ENCODE data around the gene PRSS27. TPM values are rescaled to one million over a fixed set of nuclear protein-coding genes. Genes with fewer than 3 reads are reported as not detected.
A peak's percentile ranks its signal among the peaks of the same experiment; 100 is the strongest.
"Not testable (repeated sequence)": the region's sequence is repeated elsewhere in the genome, so short reads cannot be mapped to it uniquely, and the experiment has no call there.

The PRSS27 gene
- polyA plus RNA-seq, 1 of the 3 experiments (the other 2 are of a cell fraction), result 7.7 TPM

- DNase-seq, result no peak
- no peaks in the 10 kb centered on the region for H3K9me2 ChIP-seq
- WGBS (ENCODE audit: low lambda C conversion rate), result 76% methylated on average over 7 of the region's 7 CpGs
- H3K9me3 ChIP-seq, result no peaks in the 10 kb centered on the region
- peaks cover 2% of the 10 kb centered on the region for H3F3A ChIP-seq (replicated peaks; ENCODE audit: insufficient read depth)
- no peak overlapping the region for H2AFZ ChIP-seq (ENCODE audit: low read depth)
- POLR2A ChIA-PET, result no interaction called here
- H3K27me3 ChIP-seq (ENCODE audit: insufficient read depth), result no peaks in the 10 kb centered on the region
- no peak overlapping the region for H3K9ac ChIP-seq
- no peak for TF ChIP-seq FOSL2 (IDR thresholded peaks at IDR 0.05; ENCODE audit: borderline replicate concordance, low read depth)
- no peak for TF ChIP-seq CTCF (IDR thresholded peaks at IDR 0.05)
- TF ChIP-seq MAX (IDR thresholded peaks at IDR 0.05; ENCODE audit: low read depth), result no peak
- no peak for TF ChIP-seq TEAD4 (IDR thresholded peaks at IDR 0.05; ENCODE audit: borderline replicate concordance, insufficient read depth)
- no peak for TF ChIP-seq POLR2AphosphoS5 (IDR thresholded peaks at IDR 0.05; ENCODE audit: low read depth, low read length)
- TF ChIP-seq USF1 (IDR thresholded peaks at IDR 0.05; ENCODE audit: borderline replicate concordance, low read depth), result no peak
- TF ChIP-seq PBX3 (IDR thresholded peaks at IDR 0.05), result no peak
- TF ChIP-seq TCF12 (IDR thresholded peaks at IDR 0.05), result no peak
- no peak for TF ChIP-seq RXRA (IDR thresholded peaks at IDR 0.05; ENCODE audit: borderline replicate concordance, low read depth)
- no peak for TF ChIP-seq FOXJ3 (CRISPR knock-in tag; IDR thresholded peaks at IDR 0.05)
- no peak for TF ChIP-seq MEF2A (IDR thresholded peaks at IDR 0.05; ENCODE audit: borderline replicate concordance, low read depth)
- no peak for TF ChIP-seq NRF1 (IDR thresholded peaks at IDR 0.05; ENCODE audit: low read depth, low read length)
- TF ChIP-seq ZBTB33 (IDR thresholded peaks at IDR 0.05; ENCODE audit: borderline replicate concordance, low read depth), result no peak
- TF ChIP-seq SMC3 (IDR thresholded peaks at IDR 0.05; ENCODE audit: low read depth, low read length), result no peak
- TF ChIP-seq EP300 (IDR thresholded peaks at IDR 0.05; ENCODE audit: borderline replicate concordance in 1 of 2, low read depth in 1 of 2, low read length in 1 of 2), result no peak
- no peak for TF ChIP-seq YY1 (IDR thresholded peaks at IDR 0.05; ENCODE audit: low read depth)
- no peak for TF ChIP-seq NFIC (IDR thresholded peaks at IDR 0.05; ENCODE audit: borderline replicate concordance)
- TF ChIP-seq EZH2phosphoT487 (IDR thresholded peaks at IDR 0.05; ENCODE audit: borderline replicate concordance, low read depth), result no peak
- peaks cover 6% of the 10 kb centered on the region; the same call in 1 of the 2 replicates for H3K79me2 ChIP-seq (ENCODE audit: insufficient read depth)
- no peak overlapping the region for H3K4me3 ChIP-seq (ENCODE audit: low read depth in 2 of 2, low read length in 1 of 2)
- peaks cover 3 to 10% of the 10 kb centered on the region in 2 experiments; a peak in 1 of 4 replicates for H3K4me1 ChIP-seq (ENCODE audit: control insufficient read depth in 1 of 2, insufficient read depth in 2 of 2, low read depth in 1 of 2, low read length in 1 of 2)
- no peaks in the 10 kb centered on the region for H3K36me3 ChIP-seq (replicated peaks in 1 of 2; ENCODE audit: control insufficient read depth in 1 of 2, insufficient read depth in 2 of 2, low read length in 1 of 2)
- no peaks in the 10 kb centered on the region for H4K20me1 ChIP-seq (ENCODE audit: insufficient read depth)
- no peak overlapping the region for H3K4me2 ChIP-seq
- no peak overlapping the region for H3K27ac ChIP-seq (ENCODE audit: low read depth in 2 of 2, low read length in 1 of 2)
- CTCF ChIA-PET, result interaction anchor here (0.9 kb wide), 1 partner anchor 12 kb away, joined by 4 read pairs; no protein-coding TSS in a partner anchor
Observed at GRCh38 chr16:2724088-2724676, 4.2 kb upstream of the PRSS27 start.

- H3K27me3 ChIP-seq (ENCODE audit: insufficient read depth); H3K9me2 ChIP-seq; H3K9me3 ChIP-seq; DNase-seq; H3K36me3 ChIP-seq (replicated peaks in 1 of 2; ENCODE audit: control insufficient read depth in 1 of 2, insufficient read depth in 2 of 2, low read length in 1 of 2); H3K79me2 ChIP-seq (ENCODE audit: insufficient read depth); H4K20me1 ChIP-seq (ENCODE audit: insufficient read depth); H3F3A ChIP-seq (replicated peaks; ENCODE audit: insufficient read depth); CTCF ChIA-PET: not testable (repeated sequence)
- H3K4me3 ChIP-seq (ENCODE audit: low read depth in 2 of 2, low read length in 1 of 2), result peak overlapping the region; percentile 48 to 55; a peak in 3 of 4 replicates
- 48% methylated on average over 14 of the region's 14 CpGs for WGBS (ENCODE audit: low lambda C conversion rate)
- peak overlapping the region; percentile 55; the same call in 1 of the 2 replicates for H3K9ac ChIP-seq
- peak overlapping the region; percentile 93 for H2AFZ ChIP-seq (ENCODE audit: low read depth)
- H3K4me2 ChIP-seq, result peak overlapping the region; percentile 75; the same call in 1 of the 2 replicates
- POLR2A ChIA-PET, result interaction anchor here (0.7 kb wide), 1 partner anchor 44 kb away, joined by 3 read pairs; no protein-coding TSS in a partner anchor
- H3K4me1 ChIP-seq (ENCODE audit: control insufficient read depth in 1 of 2, insufficient read depth in 2 of 2, low read depth in 1 of 2, low read length in 1 of 2), result peaks cover 3 to 11% of the 10 kb centered on the region in 2 experiments; a peak in 1 of 4 replicates
- H3K27ac ChIP-seq (ENCODE audit: low read depth in 2 of 2, low read length in 1 of 2), result peak overlapping the region; percentile 45 to 61
Observed at GRCh38 chr16:2721634-2722173, 1.7 kb upstream of the PRSS27 start.
